Stimulated activated CD4-positive, alpha-beta T cell treated with anti-CD3 and anti-CD28 coated beads, Interleukin-4, amount 100 ng/mL, for 48 hours (primary cell): ENCODE data around the gene FRMPD1.

Experiments
- DNase-seq, 2 donors: peaks; one replicate each; pipeline ENCODE4 v3.0.0-alpha.2; 2020; ENCODE audit warnings: low read depth in 2 of 2

The FRMPD1 gene

GRCh38 chr9:37776328-37776727, 125.6 kb downstream of the FRMPD1 start:
- no peak for DNase-seq

GRCh38 chr9:37778534-37778933, 127.8 kb downstream of the FRMPD1 start:
- DNase-seq, result no peak

DNA sequence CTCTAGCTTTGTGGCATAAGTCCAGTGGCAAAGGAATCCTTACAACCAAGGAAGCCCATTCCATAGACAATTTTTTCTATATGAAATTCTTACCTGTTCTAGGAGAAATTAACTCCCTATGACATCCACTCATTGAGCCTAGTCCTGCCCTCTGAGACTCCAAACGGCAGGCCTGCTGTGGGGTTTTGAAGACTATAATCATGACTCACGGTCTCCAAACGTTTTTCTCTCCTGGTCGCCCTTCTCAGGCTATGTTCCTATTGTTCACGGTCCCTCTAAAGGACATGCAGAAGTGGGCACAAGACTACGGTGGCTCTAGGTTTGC, 133.5 kb downstream of the FRMPD1 start:
- no peak for DNase-seq

DNA sequence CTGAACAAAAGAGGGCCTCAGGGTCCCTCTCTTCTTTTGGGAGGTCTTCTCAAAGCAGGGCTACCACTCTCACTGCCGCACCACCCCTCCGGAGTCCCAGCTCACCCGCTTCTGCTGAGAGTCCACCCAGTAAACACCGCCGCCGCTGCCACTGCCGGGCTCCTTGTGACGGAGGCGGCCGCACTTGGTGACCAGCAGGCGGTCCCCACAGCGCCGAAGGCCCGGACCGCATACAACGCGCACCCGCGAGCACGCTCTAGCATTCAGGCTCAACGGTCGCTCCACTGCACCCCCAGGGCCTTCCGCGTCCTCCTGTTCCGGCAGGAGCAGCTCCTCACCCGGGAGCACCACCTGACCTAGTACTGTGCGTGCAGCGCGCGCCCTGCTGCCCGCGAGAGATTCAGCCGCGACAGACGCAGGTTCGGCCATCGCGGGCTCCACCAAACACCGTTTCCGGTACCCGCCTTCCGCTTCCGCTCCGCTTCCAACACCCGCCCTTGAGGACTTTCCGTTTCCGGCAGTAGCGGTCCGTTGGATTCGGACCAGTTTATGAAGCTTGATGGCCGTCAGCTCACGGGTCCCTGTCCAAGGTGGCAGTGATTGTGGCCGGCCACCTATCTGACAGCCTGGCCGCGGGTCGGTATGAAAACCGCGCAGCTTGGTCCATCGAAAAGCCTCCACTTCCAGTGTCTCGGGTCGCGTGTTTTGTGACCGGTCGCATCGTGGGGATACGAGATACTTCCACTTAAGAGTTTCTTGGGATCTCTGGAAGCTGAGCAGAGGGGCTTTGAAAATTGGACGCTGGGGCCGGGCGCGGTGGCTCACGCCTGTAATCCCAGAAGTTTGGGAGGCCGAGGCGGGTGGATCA, 134.1 kb downstream of the FRMPD1 start, which contains the start of gene EXOSC3:
TSS of gene EXOSC3 (minus strand) at position 449 of the 868 bp plus-strand sequence. CDS start at position 429, 20 bp downstream.
- DNase-seq, result peak; percentile 79 to 84

DNA sequence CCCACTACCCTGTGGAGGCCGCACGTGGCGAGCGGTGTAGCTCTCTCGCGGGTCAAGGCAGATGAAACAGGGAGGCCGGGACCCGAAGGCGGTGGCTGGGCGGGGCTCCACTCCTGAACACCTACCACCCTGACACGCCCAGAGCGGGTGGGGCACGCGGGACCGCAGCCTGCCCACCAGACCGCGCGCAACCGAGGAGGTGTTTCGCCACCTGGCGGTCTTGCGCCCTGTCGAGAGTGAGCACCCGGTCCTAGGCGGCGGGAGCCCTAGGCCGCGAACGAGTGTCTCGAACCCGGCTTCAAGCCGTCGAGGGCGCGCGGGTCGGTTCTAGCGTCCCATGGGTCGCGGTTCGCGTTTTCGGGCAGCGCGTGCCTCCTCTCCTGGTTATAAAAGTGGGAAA, 136.3 kb downstream of the FRMPD1 start:
- DNase-seq, result no peak

GRCh38 chr9:37788332-37788731, 137.6 kb downstream of the FRMPD1 start:
- no peak for DNase-seq

DNA sequence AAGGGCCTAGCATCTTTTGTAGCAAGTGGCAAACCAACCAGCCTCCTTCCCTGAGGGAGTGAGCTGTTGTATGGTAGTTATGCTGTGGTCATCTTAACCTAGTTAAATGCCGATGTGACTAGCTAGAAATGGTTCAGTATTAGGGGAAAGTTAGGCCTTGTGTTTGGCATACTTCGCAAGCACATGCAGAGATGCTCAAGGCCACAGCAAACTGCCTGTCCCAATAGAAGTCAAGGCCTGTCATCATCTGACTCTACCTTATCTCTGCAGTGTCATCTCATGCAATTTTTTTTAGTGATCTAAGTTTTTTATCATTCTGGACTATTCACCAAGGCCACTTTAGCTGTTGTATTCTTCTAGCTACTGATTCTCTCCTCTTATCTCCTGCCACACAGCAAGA, 139.3 kb downstream of the FRMPD1 start:
- DNase-seq, result no peak

- no peak for DNase-seq
These were observed 141.4 kb downstream of the FRMPD1 start for GRCh38 chr9:37792122-37792521.

GRCh38 chr9:37796232-37796631, 145.5 kb downstream of the FRMPD1 start:
- DNase-seq, result no peak
